HS-27A (cell line): ENCODE results near the gene SEMA4C.

Experiments
- DNase-seq: peaks from one replicate; pipeline ENCODE4 v3.0.0-alpha.2; 2012; ENCODE audit warnings: low read depth, missing footprints

The SEMA4C gene

DNA sequence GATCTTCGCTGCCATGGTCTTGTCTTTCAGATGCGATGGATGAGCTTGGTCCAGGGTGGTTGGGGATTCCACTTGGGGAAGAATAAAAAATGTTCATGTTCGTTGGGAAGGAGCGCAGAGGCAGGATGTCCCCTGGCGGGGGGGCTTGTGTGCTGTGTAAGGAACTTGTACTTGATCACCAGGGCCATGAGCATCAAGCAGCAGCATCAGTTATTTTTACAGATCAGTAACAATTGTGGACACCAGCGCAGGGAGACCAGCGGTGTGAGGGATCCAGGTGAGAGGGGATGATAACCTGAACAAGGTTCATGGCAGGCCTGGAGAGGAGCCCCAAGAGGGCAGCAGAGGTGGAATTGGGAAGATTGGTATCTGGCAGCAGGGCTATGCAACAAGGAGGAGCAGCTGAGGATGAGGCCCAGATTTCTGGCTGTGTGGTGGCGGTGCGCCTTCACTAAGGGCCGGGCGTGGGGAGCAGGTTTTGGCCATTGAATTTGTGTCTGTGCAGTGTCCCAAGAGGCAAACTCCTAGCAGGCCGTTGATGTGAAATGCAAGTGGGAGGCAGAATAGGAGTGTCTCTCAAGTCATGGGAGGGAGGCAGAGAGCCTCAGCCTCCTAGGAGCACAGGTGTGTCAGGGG is 49.9 kb downstream of the SEMA4C start:
- no peak for DNase-seq

DNA sequence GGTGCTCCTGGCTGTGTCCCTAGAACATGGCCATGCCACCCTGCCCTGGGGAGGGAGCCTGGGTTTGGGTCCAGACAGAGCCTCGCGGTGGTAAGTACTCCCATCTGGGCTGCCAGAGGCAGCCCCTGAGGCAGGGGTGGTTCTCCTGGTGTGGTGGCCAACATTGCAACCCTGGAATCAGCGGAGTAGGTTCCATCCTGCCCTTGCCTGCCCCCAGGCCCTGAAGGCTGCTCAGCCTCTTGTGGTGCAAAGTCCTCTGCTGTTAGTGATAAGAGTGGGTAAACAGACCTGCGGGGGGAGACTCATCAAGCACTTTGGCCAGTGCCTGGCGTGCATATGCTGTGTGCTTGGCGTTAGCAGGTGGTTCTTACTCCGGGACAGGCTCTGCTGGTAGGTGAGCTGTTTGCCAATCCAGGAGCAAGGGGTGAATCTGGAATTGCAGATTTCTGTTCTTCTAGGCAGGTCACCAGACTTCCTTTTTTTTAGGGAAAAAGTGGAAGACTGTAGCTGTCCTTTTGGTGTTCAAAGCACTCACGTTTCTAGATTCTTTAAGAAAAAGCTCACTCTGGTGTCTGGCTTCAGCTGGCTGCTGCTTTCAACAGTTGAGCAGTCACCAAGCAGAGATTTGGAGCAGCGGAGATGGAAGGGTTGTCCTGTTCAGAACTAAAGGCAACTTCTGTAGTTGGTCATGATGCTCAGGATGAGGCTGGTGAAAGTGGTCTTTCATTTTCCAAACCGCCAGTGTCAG is 50.6 kb downstream of the SEMA4C start:
- DNase-seq, result no peak

DNA sequence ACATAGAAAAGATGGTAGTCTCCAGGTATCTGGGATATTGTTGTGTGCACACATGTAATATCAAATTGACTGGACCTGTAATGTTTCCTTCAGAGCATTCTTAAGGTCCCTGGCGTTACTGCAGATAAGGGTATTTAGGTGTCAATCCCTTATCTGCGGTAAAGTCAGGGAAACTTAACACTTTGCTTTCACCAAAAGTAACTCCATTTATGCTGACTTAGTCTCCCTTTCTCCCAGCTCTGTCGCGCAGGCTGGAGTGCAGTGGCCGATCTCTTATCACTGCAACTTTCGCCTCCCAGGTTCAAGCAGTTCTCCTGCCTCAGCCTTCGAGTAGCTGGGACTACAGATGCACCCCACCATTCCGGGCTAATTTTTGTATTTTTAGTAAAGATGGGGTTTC is 52.0 kb downstream of the SEMA4C start:
- no peak for DNase-seq

DNA sequence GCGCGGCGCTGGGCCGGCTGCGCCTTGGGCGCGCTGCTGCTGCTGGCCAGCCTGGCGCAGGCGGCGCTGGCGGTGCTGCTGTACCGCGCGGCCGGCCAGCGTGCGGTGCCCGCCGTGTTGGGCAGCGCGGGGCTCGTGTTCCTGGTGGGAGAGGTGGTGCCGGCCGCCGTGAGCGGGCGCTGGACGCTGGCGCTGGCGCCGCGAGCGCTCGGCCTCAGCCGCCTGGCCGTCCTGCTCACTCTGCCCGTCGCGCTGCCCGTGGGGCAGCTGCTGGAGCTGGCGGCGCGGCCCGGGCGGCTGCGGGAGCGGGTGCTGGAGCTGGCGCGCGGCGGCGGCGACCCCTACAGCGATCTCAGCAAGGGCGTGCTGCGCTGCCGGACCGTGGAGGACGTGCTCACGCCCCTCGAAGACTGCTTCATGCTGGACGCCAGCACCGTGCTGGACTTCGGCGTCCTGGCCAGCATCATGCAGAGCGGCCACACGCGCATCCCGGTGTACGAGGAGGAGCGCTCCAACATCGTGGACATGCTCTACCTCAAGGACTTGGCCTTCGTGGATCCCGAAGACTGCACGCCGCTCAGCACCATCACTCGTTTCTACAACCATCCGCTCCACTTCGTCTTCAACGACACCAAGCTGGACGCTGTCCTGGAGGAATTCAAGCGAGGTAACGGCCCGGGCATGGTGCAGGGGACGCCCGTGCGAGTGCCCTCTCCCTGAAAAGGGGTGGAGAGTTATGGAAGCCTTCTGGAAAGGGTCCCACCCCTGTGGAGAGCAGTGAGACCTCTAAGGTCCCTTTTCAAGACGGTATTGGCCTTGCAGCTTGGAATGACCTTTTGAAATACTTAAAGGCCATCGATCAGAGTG is 52.8 kb downstream of the SEMA4C start:
- DNase-seq, result no peak

DNA sequence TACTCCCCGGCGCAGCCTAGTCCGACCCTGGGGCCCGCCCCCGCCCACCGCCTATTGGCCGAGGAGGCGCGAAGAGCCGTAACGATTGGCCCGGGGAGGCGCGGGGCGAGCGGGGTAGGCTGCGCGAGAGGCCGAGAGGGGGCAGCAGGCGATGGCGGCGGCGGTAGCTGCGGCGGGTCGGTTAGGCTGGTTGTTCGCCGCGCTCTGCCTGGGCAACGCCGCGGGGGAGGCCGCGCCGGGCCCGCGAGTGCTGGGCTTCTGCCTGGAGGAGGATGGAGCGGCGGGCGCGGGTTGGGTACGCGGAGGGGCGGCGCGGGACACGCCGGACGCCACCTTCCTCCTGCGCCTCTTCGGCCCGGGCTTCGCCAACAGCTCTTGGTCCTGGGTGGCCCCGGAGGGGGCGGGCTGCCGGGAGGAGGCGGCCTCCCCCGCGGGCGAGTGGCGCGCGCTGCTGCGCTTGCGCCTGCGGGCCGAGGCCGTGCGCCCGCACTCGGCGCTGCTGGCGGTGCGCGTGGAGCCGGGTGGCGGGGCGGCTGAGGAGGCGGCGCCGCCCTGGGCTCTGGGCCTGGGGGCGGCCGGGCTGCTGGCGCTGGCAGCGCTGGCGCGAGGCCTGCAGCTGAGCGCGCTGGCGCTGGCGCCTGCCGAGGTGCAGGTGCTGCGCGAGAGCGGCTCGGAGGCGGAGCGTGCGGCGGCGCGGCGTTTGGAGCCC is 53.6 kb downstream of the SEMA4C start, which contains the start of gene CNNM3:
Gene CNNM3, plus strand, starts transcription at position 142 of the 709 bp plus-strand sequence. Its CDS starts 10 bp downstream, at position 152.
- peak; percentile 68 for DNase-seq

DNA sequence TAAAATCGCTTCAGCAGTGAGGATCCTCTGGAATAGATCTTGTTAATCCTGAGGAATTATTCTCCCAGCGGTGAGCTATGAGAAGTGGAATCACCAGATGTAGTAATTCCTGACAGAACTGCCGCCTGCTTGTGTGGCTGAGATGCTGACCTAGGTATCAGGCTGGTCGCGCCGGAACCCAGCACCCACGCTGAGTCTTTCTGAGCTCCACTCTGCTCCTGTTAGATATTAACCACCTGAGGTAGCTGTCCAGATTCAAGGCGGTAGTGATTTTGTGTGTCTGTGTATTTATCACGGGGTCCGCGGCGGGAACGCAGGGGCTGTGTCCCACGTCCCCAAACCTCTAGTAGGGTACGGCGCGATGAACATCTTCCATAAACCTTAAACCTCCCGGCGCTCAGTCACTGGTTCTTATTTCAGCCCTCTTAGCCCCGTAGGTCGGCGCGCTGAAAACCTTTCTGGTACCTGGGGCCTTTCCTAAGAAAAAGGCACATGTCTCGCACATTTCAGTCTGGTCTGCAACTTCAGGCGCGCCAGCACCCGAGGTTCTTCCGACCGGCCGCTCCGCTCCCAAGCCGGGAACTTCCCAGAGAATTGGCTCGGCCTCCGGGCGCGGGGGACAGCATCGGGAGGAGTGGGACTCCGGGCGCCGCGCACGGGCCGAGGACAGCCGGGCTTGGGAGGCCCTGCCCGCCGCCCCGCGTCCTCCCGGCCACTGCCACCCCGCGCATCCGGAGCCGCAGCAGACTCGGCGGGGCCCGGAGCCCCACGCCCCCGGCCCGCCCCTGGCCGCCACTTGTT is 54.4 kb downstream of the SEMA4C start:
- no peak for DNase-seq

DNA sequence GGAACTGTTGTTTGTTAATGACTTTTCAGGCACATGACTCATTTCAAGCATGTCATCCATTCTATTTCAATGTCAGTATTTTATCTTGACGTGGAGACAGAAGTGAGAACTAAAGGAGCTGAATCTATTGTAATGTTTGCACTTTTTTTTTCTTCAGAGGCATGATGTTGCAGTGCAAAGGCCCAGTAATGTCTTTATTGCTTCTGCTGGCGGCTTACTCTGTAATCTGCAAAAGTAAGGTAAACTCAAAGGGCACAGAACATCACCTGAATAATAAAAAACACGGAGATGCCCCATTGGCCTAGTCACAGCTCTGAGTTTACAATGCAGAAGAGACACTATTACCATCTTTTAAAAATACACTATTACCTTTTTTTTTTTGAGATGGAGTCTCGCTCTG is 56.2 kb downstream of the SEMA4C start:
- DNase-seq, result no peak

DNA sequence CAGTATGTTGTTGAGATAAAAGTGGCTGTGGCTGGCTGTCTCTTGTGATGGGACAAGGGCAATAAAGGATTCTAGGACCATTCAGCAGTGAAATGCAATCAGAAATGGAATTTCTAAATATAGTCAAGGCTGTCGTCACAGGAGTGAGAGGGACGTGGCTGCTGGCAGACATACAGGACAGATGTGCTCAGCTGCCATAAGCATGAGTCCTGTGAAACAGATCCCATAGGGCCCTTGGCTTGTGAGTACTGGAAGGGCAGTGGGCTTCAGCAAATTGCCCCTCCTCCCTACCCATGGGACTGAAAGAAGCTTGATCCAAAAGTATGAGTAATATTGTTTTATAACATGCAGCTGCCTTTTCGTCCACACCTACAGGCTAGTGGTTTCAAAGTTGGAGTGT is 58.0 kb downstream of the SEMA4C start:
- no peak for DNase-seq

DNA sequence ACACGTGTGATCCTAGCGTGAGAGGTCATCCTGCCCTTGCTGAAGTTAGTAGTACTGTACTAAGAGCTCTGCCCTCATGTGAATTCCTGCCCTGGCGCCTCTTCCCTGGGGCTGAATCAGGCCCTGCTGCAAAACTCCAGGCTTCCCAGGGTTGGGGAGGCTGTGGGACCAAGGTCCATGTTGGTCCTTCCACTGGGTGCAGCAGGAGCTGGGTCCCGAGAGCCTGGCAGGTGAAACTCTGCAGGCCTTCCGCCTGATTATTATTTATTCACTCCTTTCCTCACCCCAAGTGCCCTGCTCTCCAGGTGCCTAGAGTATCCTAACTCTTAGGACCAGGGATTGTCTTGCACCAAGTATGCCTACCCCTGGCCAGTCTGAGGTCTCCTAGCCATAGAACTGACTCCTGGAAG is 59.1 kb downstream of the SEMA4C start:
- no peak for DNase-seq

DNA sequence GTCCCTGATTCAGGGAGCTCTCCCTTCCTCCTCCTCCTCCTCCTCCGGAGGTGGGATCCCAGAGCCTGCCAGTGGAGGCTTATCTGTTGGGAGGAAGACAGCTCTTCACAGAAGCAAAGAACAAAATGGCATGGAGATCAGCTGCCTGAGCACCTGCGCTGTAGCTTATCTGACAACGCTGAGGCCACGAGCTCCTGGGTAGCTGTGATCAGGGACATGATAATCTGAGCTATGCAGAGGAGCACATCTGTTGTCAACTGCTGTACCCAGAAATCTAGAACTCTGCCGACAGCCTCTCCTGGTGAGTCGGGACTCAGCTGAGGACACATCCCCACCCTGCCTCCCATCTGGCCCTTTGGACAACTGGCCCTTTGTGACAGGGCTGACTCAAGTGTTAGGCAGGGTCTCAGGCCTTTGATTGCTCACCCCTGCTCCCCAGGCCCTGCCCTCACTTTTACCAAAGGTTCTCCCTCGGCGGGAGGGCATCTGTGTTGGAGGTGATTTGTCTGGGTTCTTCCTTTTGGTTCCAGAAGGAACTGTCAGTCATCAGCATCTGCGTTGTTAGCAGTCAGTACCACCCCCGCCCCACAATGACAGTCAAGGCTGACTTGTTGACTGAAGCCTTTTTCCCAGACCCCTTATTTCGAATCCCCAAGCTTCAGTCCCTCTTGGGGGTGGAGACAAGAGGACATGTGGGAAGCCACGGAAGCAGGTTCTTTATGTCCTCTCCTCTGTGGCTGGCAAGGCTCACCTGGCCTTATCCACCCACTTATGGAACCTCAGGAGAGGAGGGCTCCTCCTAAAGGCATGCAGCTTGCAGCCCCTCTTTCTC is 59.7 kb downstream of the SEMA4C start:
- DNase-seq, result no peak
